Cardiac septum (tissue), 1 donor: ENCODE measurements around the gene PKP4. TPM values are rescaled to one million over a fixed set of nuclear protein-coding genes. Genes with fewer than 3 reads are reported as not detected.

Experiments used
- DNase-seq: peaks from one replicate; pipeline ENCODE4 v3.0.0-alpha.2; 2020; ENCODE audit warnings: low spot score
- intact Hi-C: fragments of 100-400 bp; cut with DNase I; formaldehyde crosslinking; loops from one replicate; pipeline ENCODE4 v1.14.0; 2022
- total RNA-seq: library from RNA; stranded (reverse); fragmentation: NEBNext Ultra II Directional; extraction: Animal tissue kit (Norgen Biotek cat#: 25700); gene quantifications from one replicate; pipeline ENCODE4 v1.2.1, GENCODE V29; 2021
- donor health status: DM: no; HTN: no; CAD: no.

Gene PKP4
- total RNA-seq, 1 donor from 2014 or later, result 43.2 TPM

GRCh38 chr2:158722266-158723105, 265.7 kb downstream of the PKP4 start:
- peak; percentile 53 for DNase-seq
- intact Hi-C loops, result no loop called here

- DNase-seq, result peak; percentile 43
- intact Hi-C loops, result no loop called here
Observed at GRCh38 chr2:158723181-158723838, 266.6 kb downstream of the PKP4 start.

GRCh38 chr2:158723921-158724802, 267.4 kb downstream of the PKP4 start:
- intact Hi-C loops, result no loop called here
- DNase-seq, result peak; percentile 71

- intact Hi-C loops, result no loop called here
- DNase-seq, result peak; percentile 71
Observed at GRCh38 chr2:158724803-158725381, 268.1 kb downstream of the PKP4 start.

DNA sequence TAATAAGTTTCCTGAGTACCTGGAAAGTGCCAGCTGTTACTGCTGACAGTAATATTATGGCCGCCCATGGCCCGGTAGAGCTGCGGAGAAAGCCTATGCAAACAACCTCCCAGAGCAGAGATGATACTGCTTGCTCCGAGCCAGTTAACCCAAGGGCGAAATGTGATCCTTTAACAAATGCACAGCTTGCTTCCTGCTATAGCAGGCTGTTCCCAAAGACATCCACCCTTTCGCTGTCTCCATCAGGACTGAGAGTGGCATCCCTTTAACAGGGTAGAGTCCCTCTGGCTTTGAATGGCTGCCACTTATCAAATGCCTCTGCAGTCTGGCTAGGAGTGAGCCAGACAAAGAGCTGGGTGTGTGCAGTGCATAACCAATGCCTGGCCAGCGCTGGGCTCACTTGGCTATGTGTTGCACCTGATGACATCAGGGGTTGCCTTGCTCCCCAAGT, 268.7 kb downstream of the PKP4 start:
- peak; percentile 71 for DNase-seq

DNA sequence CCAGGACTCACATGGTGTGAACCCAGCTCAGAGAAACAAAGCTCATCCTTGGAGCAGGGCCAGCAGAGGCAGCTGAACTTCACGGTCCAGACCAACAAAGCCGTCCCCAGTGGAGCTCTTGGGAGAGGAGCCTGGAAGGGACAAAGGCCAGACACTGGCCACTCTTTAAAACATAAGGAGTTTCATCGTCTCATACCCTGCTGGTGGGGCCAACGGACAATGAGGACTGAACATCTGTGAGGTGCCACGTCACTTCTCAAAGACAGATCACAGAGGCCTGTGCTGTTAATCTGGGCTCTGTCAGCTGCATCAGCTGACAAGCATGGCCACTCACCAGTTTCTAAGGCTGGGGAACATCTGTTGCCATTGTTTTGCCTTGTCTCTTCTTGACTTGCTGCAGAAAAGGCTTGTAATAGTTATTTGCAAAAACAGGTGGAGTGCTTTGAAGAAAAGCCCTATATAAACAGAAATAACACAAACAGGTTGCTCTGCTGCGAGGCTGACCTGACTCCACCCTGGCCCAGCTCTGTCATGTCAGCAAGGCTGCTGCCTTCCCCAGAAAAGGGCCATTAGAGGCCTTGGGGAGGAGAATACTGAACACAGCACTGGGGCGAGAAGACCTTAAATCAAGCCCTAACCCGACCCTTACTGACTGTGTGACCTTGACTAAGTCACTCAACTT, 270.3 kb downstream of the PKP4 start:
- no peak for DNase-seq
- intact Hi-C loops, result no loop called here

More for the DNA sequence above, 268.7 kb downstream of the PKP4 start:
- intact Hi-C loops, result no loop called here

DNA sequence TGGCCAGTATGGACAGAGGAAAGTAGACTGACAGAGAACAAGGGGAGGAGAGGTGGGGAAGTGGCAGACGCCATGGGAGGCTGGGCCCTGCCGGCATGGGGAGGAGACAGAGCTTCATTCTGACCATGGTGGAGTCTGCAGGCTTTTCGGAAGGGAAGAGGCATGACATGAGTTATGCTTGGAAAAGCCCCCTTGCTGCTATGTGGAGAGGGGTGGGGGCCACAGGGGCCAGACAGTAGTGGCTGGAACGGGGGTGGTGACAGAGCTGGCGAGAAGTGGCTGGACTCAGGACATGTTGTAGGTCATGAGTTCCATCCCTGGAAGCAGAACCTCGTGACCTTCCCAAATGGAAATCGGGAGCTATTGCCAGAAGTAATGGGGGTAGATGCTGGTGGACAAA, 271.7 kb downstream of the PKP4 start:
- intact Hi-C loops, result no loop called here
- no peak for DNase-seq

GRCh38 chr2:158729451-158729850, 272.7 kb downstream of the PKP4 start:
- intact Hi-C loops, result no loop called here
- peak; percentile 64 for DNase-seq

DNA sequence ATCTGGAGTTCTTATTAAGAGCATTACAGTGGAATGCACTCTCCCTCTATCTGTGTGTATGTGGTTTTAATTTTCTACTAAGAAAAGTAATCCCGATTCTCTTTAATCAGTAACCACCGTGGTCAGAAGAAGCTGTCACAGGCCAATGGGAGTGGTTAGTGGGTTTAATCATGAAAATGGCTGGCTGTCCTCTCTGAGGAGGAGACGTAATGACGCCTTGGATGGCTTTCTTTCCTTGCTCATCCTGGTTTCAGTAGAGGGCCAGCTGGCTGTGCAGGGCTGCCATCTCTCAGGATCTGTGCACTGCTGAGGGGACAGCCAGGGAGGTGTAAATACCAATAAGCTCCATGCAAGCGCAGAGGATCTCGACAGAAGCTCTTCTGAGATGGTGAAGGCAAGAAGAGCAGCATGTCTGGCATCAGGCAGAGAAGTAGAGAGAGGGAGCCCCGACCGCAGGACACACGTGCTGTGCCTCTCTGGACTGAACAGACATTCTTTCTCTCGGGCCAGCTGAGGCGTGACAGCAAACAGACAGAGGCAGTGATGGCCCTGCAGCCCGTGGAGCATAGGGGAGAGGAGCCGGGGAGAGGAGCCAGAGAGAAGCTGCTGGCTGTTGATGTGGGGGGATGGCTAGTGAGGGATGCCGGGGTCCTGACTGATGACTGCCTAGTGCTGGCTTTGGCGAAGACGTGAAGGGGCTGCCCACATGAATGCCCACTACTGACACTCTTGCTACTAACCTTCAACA, 273.3 kb downstream of the PKP4 start:
- DNase-seq, result no peak
- intact Hi-C loops, result no loop called here

DNA sequence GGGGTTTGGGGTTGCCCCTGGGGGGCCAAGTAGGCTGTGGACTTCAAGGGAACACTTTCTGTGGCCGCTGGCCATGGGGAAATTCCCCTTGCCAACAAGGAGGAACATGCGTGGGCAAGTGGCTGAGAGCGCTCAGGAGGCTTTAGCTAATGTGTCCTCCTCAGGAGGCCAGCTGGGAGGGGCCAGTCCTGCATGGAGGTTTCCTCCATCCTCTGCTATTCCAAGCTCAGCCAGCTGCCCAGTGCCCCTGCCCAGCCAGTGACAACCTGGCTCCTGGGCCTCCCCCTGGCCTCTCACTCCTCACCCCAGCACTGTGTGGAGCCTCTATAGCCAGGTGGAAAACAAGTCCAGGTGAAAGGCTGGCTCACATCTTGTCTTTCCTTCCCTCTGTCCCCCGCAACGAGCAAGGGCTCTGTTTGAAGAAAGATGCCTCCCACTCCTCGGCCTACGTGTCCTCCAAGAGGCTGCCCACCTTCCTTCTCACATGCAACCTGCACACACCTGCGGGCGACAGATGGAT, 273.9 kb downstream of the PKP4 start:
- peak; percentile 50 for DNase-seq
- intact Hi-C loops, result no loop called here

- intact Hi-C loops, result no loop called here
- DNase-seq, result no peak
Observed at GRCh38 chr2:158731386-158731785, 274.6 kb downstream of the PKP4 start.

Other genes with a start within 250 kb of the PKP4 start
- gene CCDC148, start 199 bp upstream of the PKP4 start, total RNA-seq, result 0.30 TPM